BLaER1 treated with 17β-estradiol and CSF1 and Interleukin-3, amounts not matched to agents 10 nM and 100 nM (cell line): ENCODE data around the gene UCP2.

Source experiments
- H3K27ac ChIP-seq, 11 experiments: shearing (Covaris generic); formaldehyde crosslinking; 2 replicates each; pipeline ENCODE4 v1.8.1; 2022
- H3K27me3 ChIP-seq, 11 experiments: shearing (Covaris generic); formaldehyde crosslinking; 2 replicates each; pipeline ENCODE4 v1.8.1; 2022
- H3K36me3 ChIP-seq, 11 experiments: shearing (Covaris generic); formaldehyde crosslinking; 2 replicates each; pipeline ENCODE4 v1.8.1; 2022
- H3K4me1 ChIP-seq, 10 experiments: shearing (Covaris generic); formaldehyde crosslinking; 2 replicates each; pipeline ENCODE4 v1.8.1; 2022
- H3K4me2 ChIP-seq, 11 experiments: shearing (Covaris generic); formaldehyde crosslinking; 2 replicates each; pipeline ENCODE4 v1.8.1; 2022
- H3K4me3 ChIP-seq, 10 experiments: shearing (Covaris generic); formaldehyde crosslinking; 2 replicates each; pipeline ENCODE4 v1.8.1; 2022
- H3K9ac ChIP-seq, 11 experiments: shearing (Covaris generic); formaldehyde crosslinking; 2 replicates each; pipeline ENCODE4 v1.8.1; 2022
- H3K9me3 ChIP-seq, 11 experiments: shearing (Covaris generic); formaldehyde crosslinking; replicated peaks in 1 of 11; 2 replicates each; pipeline ENCODE4 v1.8.1; 2022
- H4K20me1 ChIP-seq, 11 experiments: shearing (Covaris generic); formaldehyde crosslinking; 2 replicates each; pipeline ENCODE4 v1.8.1; 2022
- Cebpa-rat ChIP-seq, 11 experiments: shearing (Covaris generic); IDR thresholded peaks; 2 replicates each; pipeline ENCODE4 v1.8.1; 2022

Gene UCP2

GRCh38 chr11:73950869-73951710 lies 31.6 kb downstream of the UCP2 start, which contains the start of gene DNAJB13:
Gene DNAJB13, plus strand, starts transcription at chr11:73951026. Its CDS starts 44 bp downstream, at chr11:73951070.
- no peak within 1 kb of the TSS for H3K9ac ChIP-seq
- no peaks in the 10 kb centered on the region for H3K27me3 ChIP-seq
- no peaks in the 10 kb centered on the region for H3K4me1 ChIP-seq
- no peaks in the 10 kb centered on the region for H4K20me1 ChIP-seq
- no peak within 1 kb of the TSS for H3K27ac ChIP-seq
- H3K36me3 ChIP-seq, result no peaks in the 10 kb centered on the region
- no peak within 1 kb of the TSS for H3K4me3 ChIP-seq
- no peak for TF ChIP-seq Cebpa-rat (IDR thresholded peaks at IDR 0.05)
- H3K4me2 ChIP-seq, result no peak within 1 kb of the TSS
- H3K9me3 ChIP-seq, result peaks cover 0 to 13% (median 10%) of the 10 kb centered on the region in 11 experiments; a peak in 17 of 22 replicates

- Histone ChIP-seq H3K36me3 (no peaks in the 10 kb centered on the region), H3K27ac (no peak overlapping the region), H3K9ac (no peak overlapping the region), H3K4me3 (no peak overlapping the region), H3K4me2 (no peak overlapping the region), H3K9me3 (peaks cover 0 to 13% (median 10%) of the 10 kb centered on the region in 11 experiments; a peak in 17 of 22 replicates), H3K27me3 (no peaks in the 10 kb centered on the region), H3K4me1 (peaks cover 1 to 8% (median 5%) of the 10 kb centered on the region in 10 experiments; a peak in 15 of 20 replicates), H4K20me1 (no peaks in the 10 kb centered on the region)
- TF ChIP-seq Cebpa-rat (IDR thresholded peaks at IDR 0.05), result no peak
Observed at GRCh38 chr11:73949912-73950311, 32.7 kb downstream of the UCP2 start.

DNA sequence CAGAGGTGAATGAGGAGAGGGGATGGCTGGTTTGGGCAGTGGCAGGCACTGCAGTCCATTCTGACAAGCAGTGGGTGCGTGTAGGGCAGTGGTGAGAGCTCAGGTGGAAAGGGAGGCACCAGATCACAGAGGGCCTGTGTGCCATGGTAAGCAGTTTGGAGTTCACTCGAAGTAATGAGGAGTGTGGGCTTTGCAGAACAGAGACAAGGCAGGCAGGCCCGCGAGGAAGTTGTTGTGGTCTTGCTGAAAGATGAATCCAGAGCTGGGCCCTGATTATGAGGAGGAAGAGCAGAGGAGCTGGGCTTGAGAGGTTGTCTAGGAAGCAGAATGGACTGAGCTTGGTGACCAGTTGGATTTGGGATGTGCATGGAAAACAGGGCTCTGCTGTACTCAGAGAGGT lies 33.4 kb downstream of the UCP2 start:
- Histone ChIP-seq H4K20me1 (no peaks in the 10 kb centered on the region), H3K4me3 (no peak overlapping the region), H3K9me3 (peaks cover 0 to 13% (median 10%) of the 10 kb centered on the region in 11 experiments; a peak in 17 of 22 replicates), H3K9ac (no peak overlapping the region), H3K27me3 (no peaks in the 10 kb centered on the region), H3K4me1 (peaks cover 3 to 11% (median 7%) of the 10 kb centered on the region in 10 experiments; a peak in 15 of 20 replicates), H3K27ac (no peak overlapping the region), H3K4me2 (no peak overlapping the region), H3K36me3 (no peaks in the 10 kb centered on the region)
- no peak for TF ChIP-seq Cebpa-rat (IDR thresholded peaks at IDR 0.05)

DNA sequence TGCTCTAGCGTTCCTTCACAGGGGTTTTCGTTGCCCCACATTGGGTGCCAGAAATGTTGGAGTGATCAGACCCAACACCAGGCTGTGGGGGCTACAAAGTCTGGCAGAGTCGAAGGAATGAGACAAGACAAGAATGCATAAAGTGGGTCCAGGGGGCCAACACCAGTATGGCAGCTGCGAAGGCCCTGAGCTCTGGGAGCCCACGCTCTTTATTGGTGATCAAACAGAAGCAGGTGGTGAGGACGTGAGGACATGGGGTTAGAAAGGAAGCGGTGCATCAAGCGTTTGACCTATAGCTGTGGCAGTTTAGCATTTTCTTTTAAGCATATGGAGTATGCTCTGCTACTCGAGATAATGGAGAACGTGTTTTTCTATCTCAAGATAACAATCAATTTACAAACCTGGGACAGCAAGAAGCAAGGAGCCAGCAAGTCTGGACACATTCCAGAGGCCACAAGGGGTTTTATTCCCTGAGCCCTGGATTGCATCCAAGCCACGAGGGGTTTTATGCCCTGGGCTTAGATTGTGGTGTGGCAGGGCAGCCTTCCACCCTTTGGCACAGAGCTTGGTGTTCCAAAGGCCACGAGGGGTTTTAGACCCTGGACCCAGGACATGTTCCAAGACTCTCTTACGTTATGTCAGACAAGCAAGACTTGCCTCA lies 35.7 kb downstream of the UCP2 start:
- no peak for TF ChIP-seq Cebpa-rat (IDR thresholded peaks at IDR 0.05)

DNA sequence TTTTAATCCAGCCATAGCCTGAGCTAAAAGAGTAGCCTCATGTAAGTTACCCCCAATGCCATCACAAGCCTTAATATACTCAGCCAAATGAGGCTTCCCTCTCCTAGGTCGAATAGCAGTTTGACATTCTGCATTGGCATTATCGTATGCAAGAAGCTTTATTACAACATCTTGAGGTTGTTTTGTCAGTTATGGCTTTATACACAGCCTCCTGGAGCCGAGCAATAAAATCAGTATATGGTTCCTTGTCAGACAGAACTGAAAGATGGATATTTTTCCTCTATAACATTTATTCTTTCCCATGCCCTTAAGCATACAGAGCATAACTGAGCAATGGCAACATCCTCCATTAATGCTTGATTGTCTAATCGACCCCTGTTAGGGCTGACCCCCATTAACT lies 37.2 kb downstream of the UCP2 start:
- Histone ChIP-seq H3K4me3 (no peak overlapping the region), H3K36me3 (peaks cover 0 to 12% (median 6%) of the 10 kb centered on the region in 11 experiments; a peak in 5 of 22 replicates), H3K9ac (no peak overlapping the region), H4K20me1 (no peaks in the 10 kb centered on the region), H3K27ac (no peak overlapping the region), H3K4me2 (peak overlapping the region in 9 of 11 experiments; percentile 7 to 52 (median 24); a peak in 8 of 22 replicates), H3K9me3 (peaks cover 25 to 46% (median 35%) of the 10 kb centered on the region in 11 experiments), H3K27me3 (no peaks in the 10 kb centered on the region), H3K4me1 (peaks cover 3 to 11% (median 7%) of the 10 kb centered on the region in 10 experiments; a peak in 15 of 20 replicates)
- no peak for TF ChIP-seq Cebpa-rat (IDR thresholded peaks at IDR 0.05)

More for the DNA sequence above, 35.7 kb downstream of the UCP2 start:
- H3K4me2 ChIP-seq, result no peak overlapping the region
- H3K4me1 ChIP-seq, result peaks cover 3 to 11% (median 7%) of the 10 kb centered on the region in 10 experiments; a peak in 15 of 20 replicates
- H3K27me3 ChIP-seq, result no peaks in the 10 kb centered on the region
- H3K27ac ChIP-seq, result no peak overlapping the region
- H3K9me3 ChIP-seq, result peaks cover 9 to 31% (median 20%) of the 10 kb centered on the region in 11 experiments
- no peak overlapping the region for H3K4me3 ChIP-seq
- H3K9ac ChIP-seq, result no peak overlapping the region
- H3K36me3 ChIP-seq, result no peaks in the 10 kb centered on the region; a peak in 1 of 22 replicates
- H4K20me1 ChIP-seq, result no peaks in the 10 kb centered on the region

GRCh38 chr11:73944901-73945300 lies 37.7 kb downstream of the UCP2 start:
- no peak overlapping the region for H3K27ac ChIP-seq

DNA sequence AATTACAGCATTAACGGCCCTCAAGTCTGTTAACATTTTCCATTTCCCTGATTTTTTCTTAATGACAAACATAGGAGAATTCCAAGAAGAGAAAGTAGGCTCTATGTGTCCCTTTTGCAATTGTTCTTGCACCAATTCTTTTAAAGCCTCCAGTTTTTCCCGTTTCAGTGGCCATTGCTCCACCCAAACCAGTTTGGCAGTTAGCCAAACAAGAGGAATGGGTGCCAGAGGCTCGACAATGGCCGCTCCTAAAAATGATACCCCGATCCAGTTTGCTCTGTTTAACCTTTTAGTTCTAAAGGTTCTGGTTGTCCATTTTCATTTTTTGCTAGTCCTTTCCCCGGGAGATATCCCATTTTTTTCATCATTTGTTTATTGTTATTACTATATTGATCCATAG lies 38.6 kb downstream of the UCP2 start:
- no peak for TF ChIP-seq Cebpa-rat (IDR thresholded peaks at IDR 0.05)
- peaks cover 38 to 58% (median 48%) of the 10 kb centered on the region in 11 experiments for H3K9me3 ChIP-seq
- H4K20me1 ChIP-seq, result no peaks in the 10 kb centered on the region
- H3K4me3 ChIP-seq, result no peak overlapping the region
- H3K27me3 ChIP-seq, result no peaks in the 10 kb centered on the region
- peaks cover 3 to 11% (median 7%) of the 10 kb centered on the region in 10 experiments; a peak in 15 of 20 replicates for H3K4me1 ChIP-seq
- no peak overlapping the region for H3K9ac ChIP-seq
- no peak overlapping the region for H3K4me2 ChIP-seq
- peaks cover 0 to 12% (median 6%) of the 10 kb centered on the region in 11 experiments; a peak in 6 of 22 replicates for H3K36me3 ChIP-seq
- no peak overlapping the region for H3K27ac ChIP-seq

More at GRCh38 chr11:73944901-73945300, 37.7 kb downstream of the UCP2 start:
- Histone ChIP-seq H3K4me3 (no peak overlapping the region), H4K20me1 (no peaks in the 10 kb centered on the region), H3K27me3 (no peaks in the 10 kb centered on the region), H3K9me3 (peaks cover 30 to 50% (median 40%) of the 10 kb centered on the region in 11 experiments), H3K4me1 (peaks cover 3 to 11% (median 7%) of the 10 kb centered on the region in 10 experiments; a peak in 15 of 20 replicates), H3K36me3 (peaks cover 0 to 12% (median 6%) of the 10 kb centered on the region in 11 experiments; a peak in 5 of 22 replicates), H3K9ac (no peak overlapping the region), H3K4me2 (peak overlapping the region; percentile 7 to 52 (median 24); a peak in 14 of 22 replicates)
- no peak for TF ChIP-seq Cebpa-rat (IDR thresholded peaks at IDR 0.05)

- no peak overlapping the region for H3K27ac ChIP-seq
- H3K4me3 ChIP-seq, result no peak overlapping the region
- no peak overlapping the region for H3K4me2 ChIP-seq
- H3K27me3 ChIP-seq, result no peaks in the 10 kb centered on the region
- peaks cover 56 to 72% (median 64%) of the 10 kb centered on the region in 11 experiments for H3K9me3 ChIP-seq
- no peaks in the 10 kb centered on the region for H4K20me1 ChIP-seq
- H3K9ac ChIP-seq, result no peak overlapping the region
- H3K36me3 ChIP-seq, result peaks cover 0 to 24% (median 7%) of the 10 kb centered on the region in 11 experiments; a peak in 9 of 22 replicates
- TF ChIP-seq Cebpa-rat (IDR thresholded peaks at IDR 0.05), result no peak
- H3K4me1 ChIP-seq, result peaks cover 3 to 11% (median 7%) of the 10 kb centered on the region in 10 experiments; a peak in 15 of 20 replicates
Observed at GRCh38 chr11:73942010-73942409, 40.6 kb downstream of the UCP2 start.
